Brain microvascular endothelial cell (primary cell): Measurements from ENCODE around the gene LSM12.

Experiments used
- DNase-seq: peaks from one replicate; pipeline ENCODE4 v3.0.0-alpha.2; 2020
- H3K27ac ChIP-seq: fragments of 250-450 bp; sonication (Bioruptor Pico); 2 replicates; pipeline ENCODE4 v1.5.1; 2020; ENCODE audit warnings: mild to moderate bottlenecking, moderate library complexity
- H3K27me3 ChIP-seq: fragments of 250-450 bp; sonication (Bioruptor Pico); replicated peaks from 2 replicates; pipeline ENCODE4 v1.5.1; 2020; ENCODE audit warnings: mild to moderate bottlenecking
- H3K36me3 ChIP-seq: fragments of 250-450 bp; sonication (Bioruptor Pico); replicated peaks from 2 replicates; pipeline ENCODE4 v1.5.1; 2020; ENCODE audit warnings: mild to moderate bottlenecking
- H3K4me3 ChIP-seq: 2 replicates; pipeline ENCODE4 v1.5.1; 2011; ENCODE audit warnings: low read depth, mild to moderate bottlenecking, control low read depth, low read length, moderate library complexity
- in situ Hi-C: cut with HindIII; loops from 2 replicates; pipeline ENCODE4 v1.10.0; 2017; ENCODE audit warnings: low sequenced_read_pairs, low pct_ligation_motif_present
- TF ChIP-seq, protein P1 (sequence below): IDR thresholded peaks from 2 replicates; pipeline ENCODE4 v1.5.1; 2011; ENCODE audit warnings: low read depth, mild to moderate bottlenecking, moderate library complexity, low read length, control low read depth, inconsistent platforms; ENCODE audit errors: missing control alignments

The LSM12 gene

DNA sequence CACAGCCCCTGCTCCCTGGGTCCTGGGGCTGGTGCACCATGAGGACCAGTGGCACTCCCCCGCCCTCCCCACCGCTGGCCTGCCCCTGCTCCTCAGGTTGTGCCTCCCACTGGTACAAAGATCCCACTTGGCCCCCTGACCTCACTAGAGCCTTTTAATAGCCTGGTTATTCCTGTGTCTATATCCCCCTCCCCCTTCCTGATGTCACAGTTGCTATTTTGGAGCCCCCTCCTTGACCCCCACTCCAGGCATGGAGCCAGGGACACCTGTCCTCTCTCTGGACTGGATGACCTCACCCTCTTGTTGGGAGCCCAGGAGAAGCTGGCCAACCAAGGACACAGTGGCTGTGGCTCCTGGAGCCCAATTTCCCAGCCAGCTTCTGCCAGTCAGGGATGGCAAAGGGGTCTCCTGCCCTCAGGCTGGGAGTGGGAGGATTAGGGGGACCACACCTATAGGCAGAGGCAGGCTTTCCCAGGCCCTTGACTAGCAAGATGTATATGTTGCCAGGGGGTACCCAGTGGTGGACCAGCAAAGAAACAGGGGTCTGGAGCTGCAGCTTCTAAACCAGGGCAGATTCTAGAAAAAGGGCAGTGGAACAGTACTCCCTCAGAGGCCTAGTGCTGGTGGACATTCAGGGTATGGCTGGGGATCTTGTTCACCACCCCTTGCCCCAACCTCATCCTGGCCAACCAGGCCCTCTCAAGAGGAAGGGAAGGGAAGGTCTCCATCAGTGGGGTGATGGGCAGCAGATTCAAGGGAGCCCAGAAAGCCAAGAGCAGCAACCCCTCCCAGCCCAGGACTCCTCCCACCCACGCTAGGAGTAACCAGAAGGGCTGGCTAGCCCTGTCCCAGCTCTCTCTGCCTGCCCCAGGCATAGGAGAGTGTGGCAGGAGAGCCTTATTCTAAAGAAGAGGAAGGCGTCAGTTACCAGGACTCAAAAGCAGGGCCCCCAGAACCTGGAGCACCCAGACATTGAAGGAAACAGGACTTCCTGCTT, 46.1 kb upstream of the LSM12 start:
- TF ChIP-seq, protein P1, sequence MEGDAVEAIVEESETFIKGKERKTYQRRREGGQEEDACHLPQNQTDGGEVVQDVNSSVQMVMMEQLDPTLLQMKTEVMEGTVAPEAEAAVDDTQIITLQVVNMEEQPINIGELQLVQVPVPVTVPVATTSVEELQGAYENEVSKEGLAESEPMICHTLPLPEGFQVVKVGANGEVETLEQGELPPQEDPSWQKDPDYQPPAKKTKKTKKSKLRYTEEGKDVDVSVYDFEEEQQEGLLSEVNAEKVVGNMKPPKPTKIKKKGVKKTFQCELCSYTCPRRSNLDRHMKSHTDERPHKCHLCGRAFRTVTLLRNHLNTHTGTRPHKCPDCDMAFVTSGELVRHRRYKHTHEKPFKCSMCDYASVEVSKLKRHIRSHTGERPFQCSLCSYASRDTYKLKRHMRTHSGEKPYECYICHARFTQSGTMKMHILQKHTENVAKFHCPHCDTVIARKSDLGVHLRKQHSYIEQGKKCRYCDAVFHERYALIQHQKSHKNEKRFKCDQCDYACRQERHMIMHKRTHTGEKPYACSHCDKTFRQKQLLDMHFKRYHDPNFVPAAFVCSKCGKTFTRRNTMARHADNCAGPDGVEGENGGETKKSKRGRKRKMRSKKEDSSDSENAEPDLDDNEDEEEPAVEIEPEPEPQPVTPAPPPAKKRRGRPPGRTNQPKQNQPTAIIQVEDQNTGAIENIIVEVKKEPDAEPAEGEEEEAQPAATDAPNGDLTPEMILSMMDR = no peak
- no peak for DNase-seq
- in situ Hi-C loops = no loop called here
- no peak overlapping the region for H3K4me3 ChIP-seq
- no peaks in the 10 kb centered on the region for H3K36me3 ChIP-seq
- H3K27ac ChIP-seq = no peak overlapping the region
- no peaks in the 10 kb centered on the region for H3K27me3 ChIP-seq

DNA sequence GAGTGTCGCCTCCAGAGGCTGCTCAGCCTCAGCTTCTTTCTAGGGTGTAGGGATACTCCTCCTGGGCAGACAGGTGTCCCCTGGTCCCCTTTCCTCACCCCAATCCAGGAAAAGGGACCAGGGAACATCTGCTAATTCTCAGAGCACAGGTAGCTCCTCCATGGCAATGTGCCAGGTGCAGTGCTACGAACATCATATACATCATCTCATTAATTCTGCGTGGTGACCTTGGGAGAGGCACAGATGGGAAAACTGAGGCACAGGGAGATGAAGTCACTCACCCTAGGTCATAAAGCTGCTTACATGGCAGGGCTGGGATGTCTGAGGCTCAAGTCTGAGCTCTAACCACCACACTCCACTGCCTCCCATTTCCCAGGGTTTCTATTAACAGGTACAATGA, 45.3 kb upstream of the LSM12 start:
- TF ChIP-seq, protein P1 = no peak
- DNase-seq = no peak
- no peak overlapping the region for H3K4me3 ChIP-seq
- in situ Hi-C loops = no loop called here
- H3K36me3 ChIP-seq = no peaks in the 10 kb centered on the region
- no peaks in the 10 kb centered on the region for H3K27me3 ChIP-seq
- H3K27ac ChIP-seq = no peak overlapping the region

DNA sequence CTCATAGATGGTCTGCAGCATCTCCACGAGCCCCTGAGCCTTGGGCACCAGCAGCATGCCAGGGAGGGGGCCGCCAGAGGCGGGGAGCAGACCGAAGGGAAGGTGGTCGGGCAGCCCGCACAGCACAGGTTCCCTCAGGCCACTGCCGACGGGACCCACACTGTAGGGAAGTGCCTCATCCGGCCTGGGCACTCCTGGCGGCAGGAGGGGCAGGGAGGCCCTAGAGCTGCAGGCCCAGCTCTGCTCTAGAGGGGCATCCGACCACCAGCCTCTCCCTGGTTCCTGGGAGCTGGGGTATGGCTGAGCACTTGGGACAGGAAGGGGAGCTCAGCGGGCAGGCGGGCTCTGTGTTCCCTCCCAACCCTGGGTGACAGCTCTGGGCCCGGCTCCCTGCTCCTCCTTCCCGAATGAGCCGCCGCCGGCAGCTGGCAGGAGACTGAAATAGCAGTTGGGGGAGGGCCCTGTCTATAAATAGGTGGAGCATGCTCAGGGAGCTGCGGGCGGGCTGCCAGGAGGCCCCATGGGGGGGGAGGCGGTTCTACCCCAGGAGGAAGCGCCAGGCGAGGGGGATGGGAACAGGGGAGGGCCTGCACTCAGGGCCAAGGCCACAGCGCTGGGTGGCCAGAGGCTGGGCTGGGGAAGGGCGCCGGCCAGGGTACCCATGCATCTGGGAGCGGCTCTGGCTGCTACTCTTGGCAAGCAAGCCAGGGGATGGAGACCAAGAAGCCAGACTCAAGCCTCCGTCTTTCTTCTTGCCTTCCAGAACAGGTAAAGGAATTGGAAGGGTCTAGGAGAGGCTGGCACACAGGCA, 44.6 kb upstream of the LSM12 start:
- no peaks in the 10 kb centered on the region for H3K36me3 ChIP-seq
- H3K27ac ChIP-seq = no peak overlapping the region
- TF ChIP-seq, protein P1 = peak; percentile 16
- DNase-seq = peak; percentile 80
- no peaks in the 10 kb centered on the region for H3K27me3 ChIP-seq
- in situ Hi-C loops = no loop called here
- H3K4me3 ChIP-seq = peak overlapping the region; percentile 39

DNA sequence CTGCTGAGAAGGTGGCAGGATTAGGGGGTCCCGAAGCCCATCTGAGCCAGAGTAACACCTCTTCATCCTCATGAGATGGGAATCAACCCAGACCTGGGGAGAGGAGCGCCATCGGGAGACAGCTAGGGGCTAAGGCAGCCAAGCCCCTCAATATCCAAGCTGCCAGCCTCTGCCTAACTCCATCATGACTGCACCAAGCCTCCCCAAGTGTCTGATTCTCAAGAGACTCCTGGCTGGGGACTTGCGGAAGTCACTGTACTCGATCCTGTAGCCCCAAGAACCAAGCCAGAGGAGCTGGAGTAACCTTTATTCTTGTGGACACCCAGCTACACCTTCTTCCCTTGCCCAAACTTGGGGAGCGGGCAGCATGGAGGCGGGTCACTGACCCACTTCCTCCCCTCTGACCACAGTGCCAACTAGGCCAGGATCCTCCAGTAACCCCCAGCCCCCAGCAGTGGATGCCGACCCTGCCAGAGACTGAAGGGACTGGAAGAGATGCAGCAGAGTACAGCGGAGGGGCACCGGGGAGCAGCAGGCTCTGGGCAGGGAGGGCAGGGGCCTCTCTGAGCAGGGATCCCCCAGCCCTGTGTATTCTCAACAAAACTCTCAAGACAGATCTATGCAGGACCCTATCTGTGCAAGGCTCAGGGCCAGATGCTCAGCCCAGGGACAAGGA, 43.7 kb upstream of the LSM12 start:
- no peaks in the 10 kb centered on the region for H3K27me3 ChIP-seq
- DNase-seq = no peak
- in situ Hi-C loops = no loop called here
- TF ChIP-seq, protein P1 = no peak
- H3K4me3 ChIP-seq = peak overlapping the region; percentile 15
- H3K27ac ChIP-seq = no peak overlapping the region
- no peaks in the 10 kb centered on the region for H3K36me3 ChIP-seq

DNA sequence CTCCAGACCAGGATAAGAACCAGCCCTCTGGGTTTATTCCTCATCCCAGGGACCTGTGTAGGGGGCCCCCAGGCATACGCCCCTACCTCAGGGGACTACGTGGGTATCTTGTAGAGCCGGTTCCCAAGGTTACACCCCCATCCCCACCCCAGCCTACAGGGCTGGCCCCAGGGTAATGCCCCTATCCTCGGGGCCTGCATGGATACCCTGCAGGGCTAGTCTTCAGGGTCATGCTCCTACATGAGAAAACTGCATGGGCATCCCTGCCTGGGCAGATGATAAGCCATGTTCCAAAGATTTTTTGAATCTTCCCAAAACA, 42.8 kb upstream of the LSM12 start:
- H3K27me3 ChIP-seq = no peaks in the 10 kb centered on the region
- H3K36me3 ChIP-seq = no peaks in the 10 kb centered on the region
- DNase-seq = no peak
- in situ Hi-C loops = no loop called here
- H3K27ac ChIP-seq = peak overlapping the region; percentile 18
- no peak overlapping the region for H3K4me3 ChIP-seq
- TF ChIP-seq, protein P1 = no peak
